ENCODE data around the gene EEF2. TPM values are rescaled to one million over a fixed set of nuclear protein-coding genes. Genes with fewer than 3 reads are reported as not detected.

EEF2 gene
- total and polyA plus RNA-seq, 5 donors from 2014 or later: 564 to 2,369 (median 588) TPM

GRCh38 chr19:3977242-3978143 lies 7.8 kb downstream of the EEF2 start:
- Histone ChIP-seq H3K27me3 (ENCODE audit: control insufficient read depth, insufficient read depth, low read length) (no peaks in the 10 kb centered on the region), H3K9me3 (ENCODE audit: control insufficient read depth in 2 of 2, low read length in 2 of 2) (no peaks in the 10 kb centered on the region), H3K36me3 (ENCODE audit: control insufficient read depth, insufficient read depth, low read length) (peaks cover 72% of the 10 kb centered on the region), H3K4me1 (ENCODE audit: control insufficient read depth, insufficient read depth, low read length, poor library complexity, severe bottlenecking) (peaks cover 15% of the 10 kb centered on the region), H3K27ac (ENCODE audit: insufficient read depth, low read length, poor library complexity, severe bottlenecking) (no peak overlapping the region), H3K4me3 (ENCODE audit: low read depth, low read length) (no peak overlapping the region)
- peaks cover 19% of the 10 kb centered on the region for H3K36me3 Mint-ChIP-seq
- H3K4me1 Mint-ChIP-seq: peaks cover 0 to 13% (median 6%) of the 10 kb centered on the region in 4 donors
- peak overlapping the region in 3 of 4 donors; percentile 9 to 58 (median 10) for H3K4me3 Mint-ChIP-seq
- no peaks in the 10 kb centered on the region for H3K27me3 Mint-ChIP-seq
- H3K27ac Mint-ChIP-seq: peak overlapping the region in 1 of 3 donors; percentile 32
- ATAC-seq (ENCODE audit: low read depth in 2 of 2) (no peak), DNase-seq (peak in 1 of 3 donors; percentile 21)
- peaks cover 0 to 2% (median 0%) of the 10 kb centered on the region in 7 donors for H3K9me3 Mint-ChIP-seq

- Mint-ChIP-seq H3K27ac (no peak overlapping the region), H3K27me3 (no peaks in the 10 kb centered on the region), H3K9me3 (peaks cover 0 to 2% (median 0%) of the 10 kb centered on the region in 7 donors), H3K4me3 (peak overlapping the region in 1 of 4 donors; percentile 69), H3K4me1 (peaks cover 0 to 13% (median 5%) of the 10 kb centered on the region in 4 donors), H3K36me3 (peaks cover 17% of the 10 kb centered on the region)
- Histone ChIP-seq H3K9me3 (ENCODE audit: control insufficient read depth in 2 of 2, low read length in 2 of 2) (no peaks in the 10 kb centered on the region), H3K4me1 (ENCODE audit: control insufficient read depth, insufficient read depth, low read length, poor library complexity, severe bottlenecking) (peaks cover 6% of the 10 kb centered on the region), H3K27ac (ENCODE audit: insufficient read depth, low read length, poor library complexity, severe bottlenecking) (no peak overlapping the region), H3K36me3 (ENCODE audit: control insufficient read depth, insufficient read depth, low read length) (peaks cover 64% of the 10 kb centered on the region), H3K4me3 (ENCODE audit: low read depth, low read length) (no peak overlapping the region), H3K27me3 (ENCODE audit: control insufficient read depth, insufficient read depth, low read length) (no peaks in the 10 kb centered on the region)
- DNase-seq (peak in 1 of 3 donors; percentile 23), ATAC-seq (ENCODE audit: low read depth in 2 of 2) (no peak)
Measured at GRCh38 chr19:3976495-3977241, 8.6 kb downstream of the EEF2 start.

- ATAC-seq (ENCODE audit: low read depth in 2 of 2) (no peak), DNase-seq (peak in 1 of 3 donors; percentile 21)
- Mint-ChIP-seq H3K27ac (peak overlapping the region in 1 of 3 donors; percentile 35), H3K9me3 (peaks cover 0 to 2% (median 0%) of the 10 kb centered on the region in 7 donors), H3K36me3 (peaks cover 17% of the 10 kb centered on the region), H3K4me3 (peak overlapping the region in 3 of 4 donors; percentile 31 to 69 (median 65)), H3K4me1 (peaks cover 0 to 19% (median 6%) of the 10 kb centered on the region in 4 donors), H3K27me3 (no peaks in the 10 kb centered on the region)
- no peaks in the 10 kb centered on the region for H3K27me3 ChIP-seq (ENCODE audit: control insufficient read depth, insufficient read depth, low read length)
- H3K9me3 ChIP-seq (ENCODE audit: control insufficient read depth in 2 of 2, low read length in 2 of 2): no peaks in the 10 kb centered on the region
- H3K27ac ChIP-seq (ENCODE audit: insufficient read depth, low read length, poor library complexity, severe bottlenecking): no peak overlapping the region
- peaks cover 6% of the 10 kb centered on the region for H3K4me1 ChIP-seq (ENCODE audit: control insufficient read depth, insufficient read depth, low read length, poor library complexity, severe bottlenecking)
- peaks cover 54% of the 10 kb centered on the region for H3K36me3 ChIP-seq (ENCODE audit: control insufficient read depth, insufficient read depth, low read length)
- H3K4me3 ChIP-seq (ENCODE audit: low read depth, low read length): no peak overlapping the region
Measured at GRCh38 chr19:3975637-3976087, 9.6 kb downstream of the EEF2 start.

GRCh38 chr19:3975144-3975543 lies 10.1 kb downstream of the EEF2 start:
- Histone ChIP-seq H3K36me3 (ENCODE audit: control insufficient read depth, insufficient read depth, low read length) (peaks cover 49% of the 10 kb centered on the region), H3K27me3 (ENCODE audit: control insufficient read depth, insufficient read depth, low read length) (no peaks in the 10 kb centered on the region), H3K9me3 (ENCODE audit: control insufficient read depth in 2 of 2, low read length in 2 of 2) (no peaks in the 10 kb centered on the region), H3K4me1 (ENCODE audit: control insufficient read depth, insufficient read depth, low read length, poor library complexity, severe bottlenecking) (peaks cover 11% of the 10 kb centered on the region), H3K4me3 (ENCODE audit: low read depth, low read length) (no peak overlapping the region), H3K27ac (ENCODE audit: insufficient read depth, low read length, poor library complexity, severe bottlenecking) (no peak overlapping the region)
- Mint-ChIP-seq H3K4me3 (peak overlapping the region in 1 of 4 donors; percentile 15), H3K27ac (no peak overlapping the region), H3K4me1 (peaks cover 0 to 24% (median 9%) of the 10 kb centered on the region in 4 donors), H3K9me3 (peaks cover 0 to 2% (median 0%) of the 10 kb centered on the region in 7 donors), H3K27me3 (no peaks in the 10 kb centered on the region), H3K36me3 (peaks cover 17% of the 10 kb centered on the region)
- DNase-seq (peak in 1 of 3 donors; percentile 13), ATAC-seq (ENCODE audit: low read depth in 2 of 2) (no peak)

GRCh38 chr19:3970808-3971598 lies 14.3 kb downstream of the EEF2 start, which contains the start of gene DAPK3:
Gene DAPK3, minus strand, starts transcription at chr19:3971099. Its CDS starts 1,364 bp downstream, at chr19:3969735.
- Histone ChIP-seq H3K9me3 (ENCODE audit: control insufficient read depth in 2 of 2, low read length in 2 of 2) (no peaks in the 10 kb centered on the region), H3K27me3 (ENCODE audit: control insufficient read depth, insufficient read depth, low read length) (no peaks in the 10 kb centered on the region), H3K27ac (ENCODE audit: insufficient read depth, low read length, poor library complexity, severe bottlenecking) (peak within 1 kb of the TSS; percentile 76), H3K4me3 (ENCODE audit: low read depth, low read length) (peak within 1 kb of the TSS; percentile 75), H3K36me3 (ENCODE audit: control insufficient read depth, insufficient read depth, low read length) (peaks cover 22% of the 10 kb centered on the region), H3K4me1 (ENCODE audit: control insufficient read depth, insufficient read depth, low read length, poor library complexity, severe bottlenecking) (peaks cover 24% of the 10 kb centered on the region)
- Mint-ChIP-seq H3K9me3 (peaks cover 0 to 2% (median 0%) of the 10 kb centered on the region in 7 donors), H3K4me3 (peak within 1 kb of the TSS; percentile 90 to 97 (median 94)), H3K4me1 (peaks cover 0 to 37% (median 18%) of the 10 kb centered on the region in 4 donors), H3K27ac (peak within 1 kb of the TSS; percentile 92 to 93 (median 93)), H3K36me3 (peaks cover 5% of the 10 kb centered on the region), H3K27me3 (no peaks in the 10 kb centered on the region)
- ATAC-seq (ENCODE audit: low read depth in 2 of 2) (peak; percentile 93 to 95), DNase-seq (peak; percentile 87 to 92 (median 87))

- peak overlapping the region; percentile 81 to 93 (median 92) for H3K27ac Mint-ChIP-seq
- Histone ChIP-seq H3K27me3 (ENCODE audit: control insufficient read depth, insufficient read depth, low read length) (no peaks in the 10 kb centered on the region), H3K4me1 (ENCODE audit: control insufficient read depth, insufficient read depth, low read length, poor library complexity, severe bottlenecking) (peaks cover 24% of the 10 kb centered on the region), H3K9me3 (ENCODE audit: control insufficient read depth in 2 of 2, low read length in 2 of 2) (no peaks in the 10 kb centered on the region), H3K4me3 (ENCODE audit: low read depth, low read length) (peak overlapping the region; percentile 75), H3K36me3 (ENCODE audit: control insufficient read depth, insufficient read depth, low read length) (peaks cover 19% of the 10 kb centered on the region), H3K27ac (ENCODE audit: insufficient read depth, low read length, poor library complexity, severe bottlenecking) (peak overlapping the region; percentile 76)
- no peaks in the 10 kb centered on the region for H3K36me3 Mint-ChIP-seq
- H3K4me1 Mint-ChIP-seq: peaks cover 0 to 37% (median 16%) of the 10 kb centered on the region in 4 donors
- ATAC-seq (ENCODE audit: low read depth in 2 of 2) (no peak), DNase-seq (no peak)
- H3K9me3 Mint-ChIP-seq: no peaks in the 10 kb centered on the region
- H3K27me3 Mint-ChIP-seq: no peaks in the 10 kb centered on the region
- H3K4me3 Mint-ChIP-seq: peak overlapping the region; percentile 90 to 97 (median 93)
Measured at GRCh38 chr19:3970313-3970807, 14.9 kb downstream of the EEF2 start.
